Astrocyte of the spinal cord (primary cell): ENCODE measurements around the gene GAD1.

Source experiments
- DNase-seq: peaks from one replicate; pipeline ENCODE4 v3.0.0; 2011; ENCODE audit warnings: low read depth, low spot score
- H3K4me3 ChIP-seq: 2 replicates; pipeline ENCODE4 v1.5.1; 2011; ENCODE audit warnings: low read depth, mild to moderate bottlenecking, low read length, moderate library complexity
- in situ Hi-C: cut with HindIII; loops from 2 replicates; pipeline ENCODE4 v1.10.0; 2017; ENCODE audit warnings: low sequenced_read_pairs
- TF ChIP-seq, protein P1 (sequence below): IDR thresholded peaks from 2 replicates; pipeline ENCODE4 v1.5.1; 2012; ENCODE audit warnings: low read depth, mild to moderate bottlenecking, low read length, inconsistent platforms

The GAD1 gene

DNA sequence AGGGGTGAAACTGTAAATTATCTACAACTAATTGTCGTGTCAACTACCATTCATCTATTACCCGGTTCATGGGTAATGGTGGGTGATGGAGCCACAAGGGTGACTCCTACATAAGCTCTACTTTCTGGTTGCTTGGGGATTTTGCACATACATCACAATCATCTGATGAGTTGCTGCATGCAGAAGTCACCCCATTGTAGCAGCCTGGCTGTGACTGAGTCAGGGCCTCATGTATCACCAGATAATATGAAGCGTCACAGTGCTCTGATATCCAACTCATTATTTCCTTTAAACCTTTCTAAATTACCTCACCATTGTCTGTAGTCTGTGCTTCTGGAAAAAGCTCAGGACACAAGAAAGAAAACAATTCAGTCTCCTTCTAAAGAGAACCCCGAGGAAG lies 79.9 kb downstream of the GAD1 start:
- in situ Hi-C loops: no loop called here
- no peak overlapping the region for H3K4me3 ChIP-seq
- no peak for DNase-seq
- TF ChIP-seq, protein P1, sequence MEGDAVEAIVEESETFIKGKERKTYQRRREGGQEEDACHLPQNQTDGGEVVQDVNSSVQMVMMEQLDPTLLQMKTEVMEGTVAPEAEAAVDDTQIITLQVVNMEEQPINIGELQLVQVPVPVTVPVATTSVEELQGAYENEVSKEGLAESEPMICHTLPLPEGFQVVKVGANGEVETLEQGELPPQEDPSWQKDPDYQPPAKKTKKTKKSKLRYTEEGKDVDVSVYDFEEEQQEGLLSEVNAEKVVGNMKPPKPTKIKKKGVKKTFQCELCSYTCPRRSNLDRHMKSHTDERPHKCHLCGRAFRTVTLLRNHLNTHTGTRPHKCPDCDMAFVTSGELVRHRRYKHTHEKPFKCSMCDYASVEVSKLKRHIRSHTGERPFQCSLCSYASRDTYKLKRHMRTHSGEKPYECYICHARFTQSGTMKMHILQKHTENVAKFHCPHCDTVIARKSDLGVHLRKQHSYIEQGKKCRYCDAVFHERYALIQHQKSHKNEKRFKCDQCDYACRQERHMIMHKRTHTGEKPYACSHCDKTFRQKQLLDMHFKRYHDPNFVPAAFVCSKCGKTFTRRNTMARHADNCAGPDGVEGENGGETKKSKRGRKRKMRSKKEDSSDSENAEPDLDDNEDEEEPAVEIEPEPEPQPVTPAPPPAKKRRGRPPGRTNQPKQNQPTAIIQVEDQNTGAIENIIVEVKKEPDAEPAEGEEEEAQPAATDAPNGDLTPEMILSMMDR: no peak

DNA sequence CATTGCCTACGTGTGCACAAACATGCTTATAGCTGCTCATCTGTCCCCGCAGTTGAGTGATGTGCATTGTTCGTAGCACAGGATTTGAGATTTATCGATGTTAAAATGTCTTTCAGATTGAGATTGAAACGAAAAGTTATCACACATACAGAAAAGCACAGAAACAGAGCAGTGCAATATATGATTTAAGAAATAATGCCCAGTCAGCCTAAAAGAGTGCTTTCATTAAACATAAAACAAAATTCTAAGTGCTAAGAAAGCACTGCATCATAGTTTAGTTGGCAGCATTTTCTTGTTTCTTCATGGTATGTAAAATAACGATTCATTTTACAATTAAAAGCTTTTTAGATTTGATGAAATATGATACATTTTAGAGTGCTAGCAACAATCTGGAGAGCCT lies 80.4 kb downstream of the GAD1 start:
- TF ChIP-seq, protein P1: no peak
- DNase-seq: no peak
- in situ Hi-C loops: no loop called here

DNA sequence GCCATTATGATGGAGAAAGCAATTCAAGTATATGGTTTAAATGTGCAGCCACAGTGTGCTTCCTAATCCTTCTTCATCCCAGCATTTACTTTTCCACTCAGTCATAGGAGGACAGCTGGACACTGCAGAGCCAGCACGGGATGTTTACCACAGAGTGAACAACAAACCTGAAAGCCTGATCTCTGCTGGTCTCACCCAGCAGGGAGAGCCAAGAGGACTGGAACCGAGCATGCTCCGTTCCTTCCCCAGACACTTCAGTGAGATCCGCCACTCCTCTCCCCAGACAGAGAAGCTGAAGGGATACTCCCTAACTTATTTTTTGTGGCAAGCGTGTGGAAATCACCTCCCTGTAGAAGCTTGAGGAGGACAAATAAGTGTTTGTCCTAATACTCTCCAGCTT lies 89.2 kb downstream of the GAD1 start:
- no peak for DNase-seq
- in situ Hi-C loops: no loop called here
- TF ChIP-seq, protein P1: no peak
- no peak overlapping the region for H3K4me3 ChIP-seq

More for the DNA sequence above, 80.4 kb downstream of the GAD1 start:
- no peak overlapping the region for H3K4me3 ChIP-seq
